HS-27A (cell line): ENCODE measurements around the gene TNFRSF11A.

ENCODE experiments used
- DNase-seq: peaks from one replicate; pipeline ENCODE4 v3.0.0-alpha.2; 2012; ENCODE audit warnings: low read depth, missing footprints

TNFRSF11A gene

GRCh38 chr18:62384068-62384467, 59.0 kb downstream of the TNFRSF11A start:
- DNase-seq, result no peak

- DNase-seq, result no peak
These were observed 59.5 kb downstream of the TNFRSF11A start for GRCh38 chr18:62384610-62385097.

DNA sequence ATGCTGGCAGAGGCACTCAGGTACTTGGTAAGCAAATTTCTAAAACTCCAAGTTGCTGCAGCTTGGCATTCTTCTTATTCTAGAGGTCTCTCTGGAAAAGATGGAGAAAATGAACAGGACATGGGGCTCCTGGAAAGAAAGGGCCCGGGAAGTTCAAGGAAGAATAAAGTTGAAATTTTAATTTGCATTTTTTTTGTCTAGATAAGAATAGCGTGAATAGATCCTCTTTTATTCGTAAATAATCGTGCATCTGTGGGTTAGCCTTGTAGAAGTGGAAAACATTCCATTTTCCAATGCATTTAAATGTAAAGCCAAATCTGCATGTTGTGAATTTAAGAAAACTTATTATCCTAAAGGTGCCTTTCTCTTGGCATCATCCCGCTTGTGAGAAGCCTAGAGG, 61.0 kb downstream of the TNFRSF11A start:
- DNase-seq, result no peak

DNA sequence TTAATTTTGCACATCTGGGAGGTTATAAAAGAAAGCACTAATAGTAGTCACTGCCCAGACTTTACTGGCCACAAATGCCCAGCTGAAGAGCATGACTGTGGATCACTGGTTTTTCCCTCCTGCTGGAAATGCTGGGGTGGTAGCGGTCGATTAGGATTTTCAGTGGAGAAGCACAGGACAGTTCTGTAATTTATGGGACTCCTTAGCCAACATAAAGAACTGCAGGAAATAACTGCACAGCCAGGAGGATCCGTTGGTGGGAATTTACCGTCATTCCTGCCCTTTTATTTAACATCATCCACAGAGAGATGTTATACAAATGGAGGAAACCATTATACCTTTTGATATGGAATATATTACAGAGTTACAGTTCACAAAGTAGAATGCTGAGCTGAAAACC, 61.5 kb downstream of the TNFRSF11A start:
- no peak for DNase-seq

DNA sequence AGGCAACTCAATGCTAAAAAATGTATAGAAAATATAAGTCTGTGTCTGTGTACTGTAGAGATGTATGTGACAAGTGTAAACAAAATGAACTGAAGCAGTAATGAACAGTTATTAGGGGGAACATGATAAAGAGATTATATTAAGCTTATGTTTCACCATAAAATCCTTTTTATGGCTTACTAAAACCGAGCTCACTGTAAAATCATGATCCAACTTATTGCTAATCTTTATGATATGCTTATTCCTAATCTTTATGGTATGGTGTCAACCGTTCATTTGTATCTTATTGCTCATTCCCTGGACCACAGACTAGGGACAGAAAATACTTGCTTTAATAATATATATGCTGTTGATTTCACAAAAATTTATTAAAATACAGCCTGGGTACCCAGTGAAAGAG, 62.1 kb downstream of the TNFRSF11A start:
- DNase-seq, result no peak

DNA sequence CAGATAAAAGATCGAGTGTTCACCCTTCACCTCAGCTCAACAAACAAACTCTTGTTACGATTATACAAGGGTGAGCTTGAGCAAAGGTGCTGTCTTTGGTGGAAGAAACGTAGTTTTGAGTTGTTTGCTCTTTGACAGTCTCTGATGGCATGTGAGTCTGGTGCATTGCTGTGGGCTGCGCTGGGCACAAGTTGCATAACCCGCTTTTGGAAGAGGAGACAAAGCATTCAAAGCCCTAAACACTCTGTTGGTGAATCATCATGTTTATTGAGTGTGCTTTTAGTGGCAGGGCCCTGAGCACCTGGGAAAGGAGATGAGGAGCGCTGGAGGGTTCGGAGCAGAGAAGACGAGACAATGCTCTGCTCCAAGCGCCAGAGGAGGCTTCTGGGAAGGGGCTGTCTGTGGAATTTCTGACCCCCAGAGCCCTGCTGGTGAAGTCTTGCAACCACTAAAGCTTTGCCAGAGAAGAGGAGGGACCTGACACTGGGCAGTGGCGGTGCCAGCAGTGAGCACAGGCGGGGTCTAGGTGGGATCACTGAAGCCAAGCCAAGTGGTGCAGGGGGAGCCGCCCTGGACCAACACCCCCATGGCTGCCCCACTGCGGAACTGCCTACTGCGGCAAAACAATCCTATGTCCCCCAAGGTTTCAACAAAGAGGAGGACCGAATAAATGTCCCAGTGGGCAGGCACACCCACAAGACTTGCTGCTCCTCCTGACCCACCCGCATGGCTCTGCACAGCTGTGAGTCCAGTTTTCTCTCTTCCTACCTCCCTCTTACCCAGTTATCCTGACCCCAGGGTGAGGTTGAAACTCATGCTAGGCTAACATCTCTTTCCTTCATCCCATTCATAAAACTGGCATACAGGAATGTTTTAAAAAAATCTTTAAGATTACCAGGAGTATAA, 64.0 kb downstream of the TNFRSF11A start:
- DNase-seq, result no peak

- DNase-seq, result no peak
These were observed 64.8 kb downstream of the TNFRSF11A start for GRCh38 chr18:62389761-62390481.

DNA sequence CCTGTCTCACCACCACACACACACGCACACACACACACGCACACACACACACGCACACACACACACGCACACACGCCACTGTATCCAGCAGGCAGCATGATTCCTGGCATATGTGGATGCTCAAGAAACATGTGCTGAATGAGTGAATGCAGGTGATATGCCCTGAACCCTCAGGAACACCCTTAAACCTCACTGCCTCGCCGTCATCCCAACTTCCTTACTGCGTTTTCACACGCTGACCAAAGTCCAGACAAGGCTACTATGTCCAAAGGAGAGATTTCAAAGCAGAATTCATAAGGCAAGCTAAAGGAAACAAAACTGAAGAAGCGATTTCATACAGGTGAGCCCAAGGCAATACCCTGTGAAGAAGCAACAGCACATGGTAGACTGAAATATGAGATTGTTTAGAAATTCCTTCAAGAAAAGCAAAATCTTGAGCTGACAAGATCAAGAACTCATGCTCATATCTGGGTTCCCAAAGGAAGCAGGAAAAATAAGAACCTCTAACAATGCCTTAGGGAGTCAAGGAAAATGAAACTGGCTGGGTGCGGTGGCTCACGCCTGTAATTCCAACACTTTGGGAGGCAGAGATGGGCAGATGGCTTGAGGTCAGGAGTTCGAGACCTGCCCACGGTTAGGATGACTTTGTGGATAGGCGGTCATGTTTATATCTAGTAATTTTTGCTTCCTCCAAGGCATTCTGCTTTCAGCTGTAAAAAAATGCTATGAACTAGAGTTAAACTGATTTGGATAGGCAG, 69.1 kb downstream of the TNFRSF11A start:
- no peak for DNase-seq

DNA sequence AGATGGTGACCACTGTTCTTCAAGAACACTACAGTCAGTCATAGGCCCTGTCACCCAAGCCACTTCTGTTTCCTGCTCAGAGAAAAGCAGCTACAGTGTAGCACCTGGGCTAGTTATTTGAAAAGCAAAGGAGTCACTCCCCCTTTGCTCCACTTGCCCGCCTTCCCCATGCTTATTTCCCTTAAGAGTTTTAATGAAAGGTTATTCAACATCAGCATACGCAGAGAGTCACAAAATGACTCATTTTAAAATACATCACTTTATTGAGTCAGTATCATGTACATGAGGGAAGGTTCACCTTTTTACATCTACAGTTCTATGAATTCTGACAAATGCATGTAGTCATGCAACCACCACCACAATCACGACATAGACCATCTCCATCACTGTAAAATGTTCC, 71.3 kb downstream of the TNFRSF11A start:
- no peak for DNase-seq

DNA sequence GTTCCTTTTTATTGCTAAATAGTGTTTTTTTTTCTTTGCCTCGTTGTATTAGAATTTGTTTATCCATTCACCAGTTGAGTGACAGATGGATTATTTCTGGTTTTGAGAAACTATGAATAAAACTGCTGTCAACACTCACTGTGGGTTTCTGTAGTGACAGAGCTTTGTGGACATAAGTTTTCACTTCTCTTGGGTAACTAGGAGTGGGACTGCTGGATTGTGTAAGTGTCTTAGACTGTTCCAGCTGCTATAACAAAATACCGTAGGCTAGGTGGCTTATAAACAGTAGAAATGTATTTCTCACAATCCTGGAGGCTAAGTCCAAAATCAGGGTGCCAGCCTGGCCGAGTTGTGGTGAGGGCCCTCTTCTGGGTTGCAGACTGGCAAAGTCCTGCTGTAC, 71.9 kb downstream of the TNFRSF11A start:
- DNase-seq, result no peak

GRCh38 chr18:62398291-62398690, 73.2 kb downstream of the TNFRSF11A start:
- no peak for DNase-seq

- no peak for DNase-seq
These were observed 74.2 kb downstream of the TNFRSF11A start for GRCh38 chr18:62399276-62399675.

DNA sequence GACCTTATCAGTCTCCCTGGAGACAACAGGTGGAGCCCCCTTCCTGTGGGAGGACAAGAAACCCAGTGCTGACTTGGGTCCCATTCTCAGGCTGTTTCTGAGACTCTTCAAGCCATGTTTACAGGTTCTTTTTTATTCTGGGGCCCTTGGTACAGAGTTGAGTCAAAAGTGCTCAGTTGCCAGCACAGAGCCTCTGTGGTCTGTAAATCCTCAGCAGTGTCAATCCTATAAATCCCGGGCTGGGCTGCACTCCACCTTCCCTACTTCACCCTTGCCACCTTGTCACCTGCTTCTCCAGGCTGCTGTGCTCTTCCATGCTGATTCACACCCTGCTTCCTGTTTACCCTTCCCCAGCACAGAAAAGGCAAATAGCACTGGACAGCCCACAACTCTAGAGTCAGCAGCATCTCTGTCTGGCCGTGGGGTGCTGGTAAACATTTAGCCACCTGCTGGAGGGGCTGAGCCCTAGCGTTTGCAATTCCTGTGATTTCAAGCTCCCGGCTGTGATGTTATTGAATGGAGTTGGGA, 74.7 kb downstream of the TNFRSF11A start:
- no peak for DNase-seq

DNA sequence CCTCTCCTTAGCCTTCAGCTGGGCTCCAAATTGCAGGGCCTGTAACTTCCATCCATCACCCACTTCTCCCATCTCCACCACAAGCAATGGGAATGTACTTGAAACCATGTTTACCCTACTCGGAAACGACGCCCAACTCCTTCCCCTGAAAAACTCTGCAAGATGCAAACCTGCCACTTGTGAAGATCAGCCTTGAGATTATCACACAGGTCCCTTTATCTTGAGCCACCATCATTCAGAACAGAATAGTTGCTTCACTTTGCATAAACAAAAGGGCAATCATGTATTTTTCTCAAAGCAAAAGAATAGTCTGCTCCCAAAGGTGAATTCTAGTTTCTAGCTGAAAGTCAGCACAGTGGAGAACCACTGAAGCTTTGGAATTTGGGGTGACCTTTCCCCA, 75.8 kb downstream of the TNFRSF11A start:
- DNase-seq, result no peak

DNA sequence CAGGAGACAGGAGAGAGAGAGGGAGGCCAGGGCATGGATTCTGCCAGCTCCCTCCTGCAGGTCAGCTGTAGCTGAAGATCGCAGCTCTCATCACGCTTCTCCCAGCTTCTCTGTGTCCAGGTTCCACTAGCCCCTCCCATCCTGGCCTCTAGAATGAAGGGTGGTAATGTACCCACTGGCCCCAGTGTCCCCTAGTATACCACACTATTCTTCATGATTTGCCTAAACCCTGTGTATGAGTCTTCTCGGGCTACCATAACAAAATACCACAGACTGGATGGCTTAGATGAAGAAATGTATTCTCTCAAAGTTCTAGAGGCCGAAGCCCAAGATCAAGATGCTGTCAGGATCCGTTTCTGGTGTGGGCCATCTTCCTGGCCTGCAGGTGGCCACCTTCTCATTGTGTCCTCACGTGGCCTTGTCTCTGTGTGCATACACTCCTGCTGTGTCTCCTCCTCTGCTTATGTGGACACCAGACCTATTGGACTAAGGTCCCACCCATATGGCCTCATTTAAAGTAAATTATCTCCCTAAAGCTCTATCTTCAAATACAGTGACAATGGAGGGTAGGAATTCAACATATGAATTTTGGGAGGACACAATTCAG, 77.3 kb downstream of the TNFRSF11A start:
- DNase-seq, result no peak

DNA sequence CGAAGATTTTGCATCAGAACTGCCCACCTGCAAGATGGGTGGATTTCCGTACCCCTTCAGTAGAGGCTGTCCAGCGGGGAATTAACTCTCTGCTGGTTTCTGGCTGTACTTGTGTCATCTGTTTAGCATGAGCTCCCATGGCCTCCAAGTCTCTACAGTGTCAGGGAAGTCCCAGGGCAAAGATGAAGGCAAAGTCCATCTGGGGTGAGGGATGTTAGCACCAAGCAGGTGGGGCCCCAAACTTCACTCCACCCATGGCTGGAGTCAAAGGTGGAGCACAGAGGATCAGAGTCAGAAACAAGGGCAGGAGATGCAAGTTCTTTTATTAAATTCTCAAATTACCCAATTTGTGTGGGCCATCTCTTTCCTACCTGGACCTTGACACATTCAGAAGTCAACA, 78.0 kb downstream of the TNFRSF11A start:
- no peak for DNase-seq

DNA sequence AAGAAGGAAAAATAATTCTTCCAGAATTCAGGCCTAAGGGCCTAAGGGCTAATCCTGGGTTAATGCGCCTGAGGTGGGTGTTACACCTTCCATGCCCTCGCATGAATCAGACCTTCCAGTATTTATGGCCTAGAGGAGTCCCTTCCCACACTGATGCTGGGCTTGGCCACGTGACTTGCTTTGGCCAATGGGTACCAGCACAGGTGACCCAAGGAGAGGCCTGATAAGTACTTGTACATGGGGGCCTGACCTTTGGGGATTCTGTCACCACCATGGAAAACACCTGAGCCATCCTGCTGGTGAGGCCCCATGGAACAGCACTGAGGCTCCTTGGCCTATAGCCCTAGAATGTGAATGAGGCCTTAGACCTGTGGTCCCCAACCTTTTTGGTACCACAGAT, 79.8 kb downstream of the TNFRSF11A start:
- no peak for DNase-seq

DNA sequence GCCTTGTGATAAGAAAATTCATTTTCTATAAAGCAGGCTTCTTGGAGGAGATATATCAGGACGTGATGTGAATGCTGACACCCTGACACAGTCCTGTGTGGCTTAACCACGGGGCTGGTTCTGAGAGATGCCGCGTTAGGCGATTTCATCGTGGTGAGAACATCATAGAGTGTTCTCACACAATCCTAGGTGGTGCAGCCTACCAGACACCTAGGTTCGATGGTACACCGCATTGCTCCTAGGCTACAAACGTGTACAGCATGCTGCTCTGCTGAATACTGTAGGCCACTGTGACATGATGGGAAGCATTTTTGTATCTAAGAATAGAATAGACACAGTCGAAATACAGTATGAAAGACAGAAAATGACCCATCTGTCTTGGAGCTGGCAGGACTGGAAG, 82.5 kb downstream of the TNFRSF11A start:
- no peak for DNase-seq

- DNase-seq, result no peak
These were observed 84.7 kb downstream of the TNFRSF11A start for GRCh38 chr18:62409821-62410220.

- DNase-seq, result no peak
These were observed 87.3 kb downstream of the TNFRSF11A start for GRCh38 chr18:62412231-62412979.

- no peak for DNase-seq
These were observed 88.1 kb downstream of the TNFRSF11A start for GRCh38 chr18:62413206-62413605.
